GM19023 (cell line): Measurements from ENCODE around the gene MAGEA1.
"Not testable (repeated sequence)": the region's sequence is repeated elsewhere in the genome, so short reads cannot be mapped to it uniquely, and the experiment has no call there.

ENCODE experiments used
- ATAC-seq: cut with Tn5 transposase; IDR thresholded peaks from one replicate; pipeline ENCODE4 v1.9.1; 2021; ENCODE audit warnings: mild to moderate bottlenecking, moderate library complexity; ENCODE audit not compliant: unreplicated experiment

Gene MAGEA1

GRCh38 chrX:153179131-153179530, at the start of gene MAGEA1:
Gene MAGEA1, plus strand, starts transcription at chrX:153179284. Its CDS starts 3,106 bp downstream, at chrX:153182390.
- no peak for ATAC-seq

GRCh38 chrX:153132924-153133323, 46.2 kb upstream of the MAGEA1 start:
- ATAC-seq = not testable (repeated sequence)

- ATAC-seq = not testable (repeated sequence)
Observed at GRCh38 chrX:153139074-153139473, 40.0 kb upstream of the MAGEA1 start.

- not testable (repeated sequence) for ATAC-seq
Observed at GRCh38 chrX:153146288-153146687, 32.8 kb upstream of the MAGEA1 start.

GRCh38 chrX:153153516-153153915, 25.6 kb upstream of the MAGEA1 start:
- ATAC-seq = no peak

GRCh38 chrX:153157450-153157849, 21.6 kb upstream of the MAGEA1 start:
- ATAC-seq = no peak

GRCh38 chrX:153158319-153158718, 20.8 kb upstream of the MAGEA1 start:
- ATAC-seq = no peak

- ATAC-seq = no peak
Observed at GRCh38 chrX:153161952-153162351, 17.1 kb upstream of the MAGEA1 start.

GRCh38 chrX:153164733-153165132, 14.4 kb upstream of the MAGEA1 start:
- ATAC-seq = no peak

GRCh38 chrX:153168423-153168822, 10.7 kb upstream of the MAGEA1 start:
- not testable (repeated sequence) for ATAC-seq

GRCh38 chrX:153181822-153182221, 2.7 kb downstream of the MAGEA1 start:
- ATAC-seq = no peak

- no peak for ATAC-seq
Observed at GRCh38 chrX:153184787-153185186, 5.7 kb downstream of the MAGEA1 start.

GRCh38 chrX:153190381-153190780, 11.3 kb downstream of the MAGEA1 start:
- no peak for ATAC-seq

- ATAC-seq = no peak
Observed at GRCh38 chrX:153200462-153200861, 21.4 kb downstream of the MAGEA1 start.

GRCh38 chrX:153206425-153207046, 27.5 kb downstream of the MAGEA1 start:
- ATAC-seq = no peak

GRCh38 chrX:153209347-153209746, 30.3 kb downstream of the MAGEA1 start:
- no peak for ATAC-seq

GRCh38 chrX:153214934-153215333, 35.9 kb downstream of the MAGEA1 start:
- ATAC-seq = no peak

- ATAC-seq = no peak
Observed at GRCh38 chrX:153216926-153217325, 37.8 kb downstream of the MAGEA1 start.

- no peak for ATAC-seq
Observed at GRCh38 chrX:153225438-153226098, 46.5 kb downstream of the MAGEA1 start.

GRCh38 chrX:153226344-153227185, 47.5 kb downstream of the MAGEA1 start:
- ATAC-seq = no peak
